G401.6 (cell line): ENCODE results near the gene LATS2.

Experiments
- FAIRE-seq: peaks from 2 replicates; lab custom pipeline; 2012; peaks lifted over from hg19 to GRCh38; lab: Jason Lieb, UNC

LATS2 gene

DNA sequence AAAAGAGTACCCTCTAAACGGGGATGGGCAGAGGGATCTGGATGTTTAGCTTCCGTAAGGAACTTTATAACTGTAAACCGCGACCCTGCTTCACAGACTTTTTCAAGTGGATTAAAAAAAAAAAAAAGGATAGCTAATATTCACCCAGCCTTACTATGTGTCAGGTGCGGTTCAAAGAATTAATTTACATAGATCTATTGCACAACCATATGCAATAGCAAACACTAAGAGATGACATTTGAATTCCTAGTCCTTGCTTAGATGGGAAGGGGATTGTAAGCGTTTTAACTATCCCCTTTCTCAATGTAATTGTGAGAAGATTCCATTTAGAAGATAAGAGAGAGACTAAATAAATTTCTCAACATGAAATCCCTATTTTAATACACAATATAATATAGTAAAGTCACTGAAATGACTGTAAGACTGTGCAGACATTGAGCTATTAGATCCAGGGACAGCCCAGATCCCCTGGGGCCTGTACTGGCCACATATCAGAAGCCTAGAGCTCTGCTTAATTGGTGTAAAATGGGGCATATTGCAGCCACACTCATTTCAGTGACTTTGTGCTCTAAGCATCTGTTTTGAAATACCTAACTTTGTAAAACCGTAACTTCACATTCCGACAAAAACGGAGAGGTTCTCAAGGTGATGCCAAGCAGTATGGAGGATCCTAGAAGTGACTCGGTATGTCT, 13.6 kb downstream of the LATS2 start:
- FAIRE-seq = no peak

DNA sequence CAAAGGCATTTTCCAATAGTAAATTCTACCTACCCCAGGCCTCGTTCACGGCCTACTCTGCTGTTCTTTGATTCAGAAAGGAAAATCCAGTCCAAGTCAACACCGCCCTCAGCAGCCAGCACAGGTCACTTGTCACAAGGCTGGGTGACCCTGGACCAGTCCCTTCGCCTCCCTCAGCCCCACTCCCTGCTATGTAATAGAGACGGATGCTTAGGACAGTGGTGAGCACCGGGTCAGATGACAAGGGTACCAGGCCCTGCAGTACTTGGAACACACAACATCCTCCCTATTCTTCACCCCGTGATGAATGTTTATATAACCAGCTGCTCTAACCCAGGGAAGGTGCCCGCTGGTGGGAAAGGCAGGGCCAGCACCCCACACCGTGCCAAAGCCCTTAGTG, 14.3 kb downstream of the LATS2 start:
- no peak for FAIRE-seq

DNA sequence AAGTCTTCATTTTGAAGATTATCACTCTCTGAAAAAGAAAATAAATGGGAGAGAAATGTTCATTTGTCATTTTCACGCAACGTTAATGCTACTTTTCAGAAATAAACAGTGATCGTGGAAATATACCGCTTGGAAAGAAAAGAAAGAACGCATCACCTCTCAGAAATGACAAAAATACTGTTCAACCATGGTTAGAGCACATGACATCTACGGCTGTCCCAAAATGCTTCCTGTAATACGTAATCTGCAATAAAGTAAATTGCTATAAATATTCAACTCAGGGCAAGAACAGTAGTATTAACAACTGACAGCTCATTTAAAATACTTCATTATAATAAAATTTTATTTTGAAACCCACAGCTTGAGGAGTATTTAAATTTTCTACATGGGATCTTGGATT, 15.2 kb downstream of the LATS2 start:
- no peak for FAIRE-seq

DNA sequence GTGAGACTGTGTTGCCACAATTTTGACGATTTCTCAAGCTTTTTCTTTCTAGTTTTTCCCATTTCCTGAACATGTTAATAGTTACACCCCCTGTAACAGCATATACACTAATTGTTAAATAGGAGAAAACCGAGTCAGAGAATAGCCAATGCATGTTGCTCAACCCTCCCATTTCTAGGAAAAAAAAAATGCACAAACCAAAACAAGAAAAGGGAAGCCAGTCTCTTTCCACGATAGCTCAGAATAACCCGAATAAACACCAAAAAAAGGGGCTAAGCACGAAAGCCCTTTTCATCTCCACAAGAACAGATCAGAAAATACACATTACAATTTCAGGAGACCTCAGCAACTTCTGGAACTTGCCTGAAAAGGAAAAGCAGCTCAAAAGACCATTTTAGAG, 16.3 kb downstream of the LATS2 start:
- FAIRE-seq = no peak

DNA sequence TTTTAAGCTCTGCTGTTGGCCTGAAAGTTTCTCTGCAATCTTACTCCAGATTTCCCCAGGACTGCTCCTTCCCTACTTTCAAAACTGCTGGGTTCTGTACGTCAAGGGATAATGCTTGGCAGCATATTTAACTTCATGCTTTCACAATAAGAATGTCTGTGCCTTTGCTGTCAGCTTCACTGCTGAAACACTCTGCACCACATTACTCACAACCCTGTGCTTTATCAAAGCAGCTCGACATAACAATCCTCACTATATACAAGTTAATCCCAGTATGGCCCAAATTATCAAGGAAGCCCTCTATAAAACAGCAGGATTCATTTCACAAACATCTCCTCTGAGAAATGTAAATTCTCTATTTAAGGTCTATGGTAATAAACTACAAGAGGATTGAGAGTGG, 17.5 kb downstream of the LATS2 start:
- FAIRE-seq = no peak

DNA sequence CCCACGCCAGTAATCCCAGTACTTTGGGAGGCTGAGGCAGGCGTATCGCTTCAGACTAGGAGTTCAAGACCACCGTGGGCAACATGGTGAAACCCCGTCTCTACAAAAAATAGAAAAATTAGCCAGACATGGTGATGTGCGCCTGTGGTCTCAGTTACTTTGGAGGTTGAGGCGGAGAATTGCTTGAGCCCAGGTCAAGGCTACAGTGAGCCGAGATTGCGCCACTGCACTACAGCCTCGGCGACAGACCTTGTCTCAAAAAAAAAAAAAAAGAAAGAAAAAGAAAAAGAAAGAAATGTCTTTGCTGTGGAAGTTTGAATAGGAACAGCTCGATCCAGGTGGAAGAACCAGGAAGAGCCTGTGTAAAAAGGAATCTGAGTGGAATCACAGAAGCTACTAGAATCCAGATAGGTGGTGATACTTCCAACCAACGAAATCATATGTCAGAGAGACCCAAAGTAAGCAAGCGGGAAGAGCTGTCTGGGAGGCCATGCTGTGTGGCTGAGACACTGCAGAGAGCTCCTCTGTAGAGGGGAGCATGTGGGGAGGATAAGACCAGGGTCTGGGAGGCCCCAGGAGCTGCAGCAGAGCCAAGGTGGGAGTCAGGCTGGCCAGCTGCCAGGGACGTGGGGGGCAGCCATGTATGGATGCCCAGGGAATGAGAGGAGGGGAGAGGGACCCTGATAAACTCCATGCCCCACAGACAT, 21.1 kb downstream of the LATS2 start:
- no peak for FAIRE-seq

DNA sequence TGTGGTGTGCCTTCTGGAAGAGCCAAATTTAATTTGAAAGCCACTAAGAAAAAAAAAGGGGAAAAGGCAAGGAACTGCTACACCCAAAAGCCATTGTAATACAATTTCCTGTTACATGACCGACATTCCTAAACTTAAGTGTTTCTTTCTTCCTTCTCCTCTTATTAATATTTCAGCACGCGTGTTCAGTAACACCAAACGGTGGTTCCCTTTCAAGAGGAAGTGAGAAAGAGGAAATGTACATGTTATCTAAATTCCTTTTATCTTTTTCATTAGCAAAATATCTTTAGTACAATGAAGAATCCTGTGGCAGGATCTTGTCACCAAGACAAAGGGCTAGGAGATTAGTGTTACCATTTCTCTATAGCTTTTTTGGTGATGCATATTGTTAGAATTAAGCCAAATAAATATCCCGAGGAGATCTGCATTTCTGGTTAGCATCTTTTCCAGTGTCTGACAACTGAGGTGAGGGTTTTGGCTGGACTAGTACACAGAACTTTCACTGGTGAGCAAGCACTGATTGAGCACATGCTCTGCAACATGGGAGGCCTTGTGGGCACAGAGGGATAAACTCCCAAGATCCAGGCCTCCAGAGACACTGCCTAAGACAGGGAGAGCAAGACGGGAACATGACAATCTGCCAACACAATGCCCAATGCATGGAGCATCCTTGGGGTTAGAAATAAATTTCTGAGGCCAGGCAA, 22.1 kb downstream of the LATS2 start:
- no peak for FAIRE-seq

DNA sequence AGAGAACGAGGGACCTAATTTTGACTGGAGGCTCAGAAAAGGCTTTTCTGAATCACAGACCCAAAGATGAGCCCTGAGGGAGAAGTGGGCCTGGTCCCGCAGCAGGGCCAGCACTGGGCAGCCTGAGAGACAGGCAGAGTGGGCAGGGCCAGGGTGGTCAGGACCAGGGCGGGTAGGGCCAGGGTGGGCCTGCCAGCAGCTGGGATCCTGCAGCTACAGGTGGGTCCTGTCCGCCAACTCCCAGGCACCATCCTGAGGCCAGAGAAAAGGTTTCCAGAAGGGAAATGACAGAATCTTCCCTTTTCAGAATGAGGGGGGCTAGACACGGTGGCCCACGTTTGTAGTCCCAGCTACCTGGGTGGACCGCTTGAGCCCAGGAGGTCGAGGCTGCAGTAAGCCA, 23.7 kb downstream of the LATS2 start:
- no peak for FAIRE-seq

DNA sequence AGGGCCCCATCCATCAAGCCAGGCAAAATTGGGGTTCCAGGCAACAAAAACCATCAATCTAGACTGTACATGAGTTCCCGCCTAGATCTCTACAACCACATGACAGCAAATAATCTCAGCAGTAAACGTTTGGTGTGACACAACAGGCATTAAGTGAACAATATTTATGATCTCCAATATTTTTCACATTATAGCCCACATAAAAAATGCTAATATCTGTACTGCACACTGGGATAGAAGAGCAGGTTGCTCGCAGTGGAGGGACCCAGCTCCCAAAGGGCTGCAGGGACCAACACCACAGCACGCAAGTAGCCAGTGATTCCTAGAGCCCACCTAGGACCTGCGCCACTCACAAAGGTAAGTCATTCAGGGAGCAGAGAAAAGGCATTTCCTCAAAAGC, 25.9 kb downstream of the LATS2 start:
- no peak for FAIRE-seq

DNA sequence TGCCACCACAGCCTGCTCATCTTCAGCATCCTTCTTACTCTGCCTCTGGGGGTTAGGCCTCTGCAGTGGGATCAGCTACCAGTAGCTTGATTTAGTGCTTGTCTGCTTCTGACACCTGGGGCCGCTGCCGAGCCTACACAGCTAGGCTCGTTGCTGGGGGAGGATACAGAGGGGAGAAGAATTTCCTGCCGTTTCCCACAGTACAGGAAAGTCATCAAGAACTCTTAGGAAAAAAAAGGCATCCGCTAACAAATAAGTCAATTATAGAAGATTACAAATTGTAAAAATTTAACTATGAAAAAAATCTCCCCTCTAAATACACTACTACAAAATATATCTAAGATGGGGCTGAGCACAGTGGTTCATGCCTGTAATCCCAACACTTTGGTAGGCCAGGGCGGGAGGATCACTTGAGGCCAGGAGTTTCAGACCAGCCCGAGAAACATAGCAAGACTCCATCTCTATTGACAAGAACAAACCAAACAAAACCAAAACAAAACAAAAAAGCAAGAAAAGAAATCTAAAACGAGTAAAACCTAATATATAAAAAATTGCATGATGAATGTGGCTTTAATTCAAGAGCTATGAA, 26.7 kb downstream of the LATS2 start:
- FAIRE-seq = peak; percentile 41

DNA sequence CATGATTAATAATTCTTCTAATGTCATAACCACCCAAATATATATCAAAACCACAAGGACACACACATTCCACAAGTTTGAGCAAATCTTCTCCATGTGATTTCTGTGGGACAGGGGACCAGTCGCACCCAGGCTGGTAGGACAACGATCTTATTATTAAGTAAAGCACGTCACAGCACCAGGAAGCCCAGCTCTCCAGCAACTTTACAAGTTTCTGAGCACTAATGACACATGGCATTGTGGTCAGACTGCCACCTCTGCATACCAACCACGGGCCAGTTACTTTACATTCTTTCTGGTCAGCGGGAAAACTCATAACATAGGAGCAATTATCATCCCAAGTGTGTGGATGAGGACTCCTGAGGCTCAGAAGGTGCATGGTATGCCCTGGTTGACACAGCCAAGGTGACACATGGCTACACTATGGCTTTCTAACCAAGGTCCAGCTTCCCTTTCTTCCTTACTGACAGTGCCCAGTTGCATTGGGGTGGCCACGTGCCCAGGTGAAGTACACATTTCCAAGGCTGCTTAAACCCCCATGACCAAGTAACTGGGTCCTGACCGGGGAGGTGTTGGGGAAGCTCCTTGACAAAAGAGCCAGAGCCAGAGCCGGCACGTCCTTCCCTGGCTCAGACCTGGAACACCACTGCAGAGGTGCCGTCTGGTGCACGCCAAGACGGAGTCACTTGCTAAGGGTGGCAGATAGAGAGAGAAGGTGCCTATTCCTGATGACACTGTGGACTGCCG, 27.4 kb downstream of the LATS2 start:
- no peak for FAIRE-seq

DNA sequence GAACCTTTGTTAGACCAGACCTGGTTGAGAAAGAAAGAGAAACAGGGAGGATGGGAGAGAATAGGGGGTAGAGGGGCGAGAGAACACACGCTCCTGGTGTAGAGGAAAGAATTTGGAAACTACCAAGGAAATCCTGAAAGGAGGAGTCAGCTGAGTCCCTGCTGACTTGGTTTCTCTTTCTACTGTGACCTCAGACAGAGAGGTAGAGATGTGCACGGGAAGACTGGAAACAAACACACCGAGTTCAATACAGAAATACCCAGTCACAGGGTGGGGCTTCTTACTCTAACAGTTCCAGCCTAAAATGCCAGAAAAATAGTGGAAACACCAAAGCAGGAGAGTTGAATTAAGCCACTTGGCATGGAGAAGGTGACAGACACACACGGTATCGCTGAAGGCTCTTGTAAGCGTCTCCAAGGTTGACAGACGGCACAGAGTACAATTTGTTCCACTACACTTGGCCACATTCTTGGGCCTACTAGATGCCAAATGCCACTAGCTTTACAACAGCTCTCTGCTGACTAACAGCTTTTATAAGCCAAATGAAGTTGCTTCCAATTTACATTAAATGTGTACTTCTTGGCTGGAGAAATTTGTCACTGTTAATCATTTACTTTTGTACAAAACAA, 28.1 kb downstream of the LATS2 start:
- FAIRE-seq = no peak

DNA sequence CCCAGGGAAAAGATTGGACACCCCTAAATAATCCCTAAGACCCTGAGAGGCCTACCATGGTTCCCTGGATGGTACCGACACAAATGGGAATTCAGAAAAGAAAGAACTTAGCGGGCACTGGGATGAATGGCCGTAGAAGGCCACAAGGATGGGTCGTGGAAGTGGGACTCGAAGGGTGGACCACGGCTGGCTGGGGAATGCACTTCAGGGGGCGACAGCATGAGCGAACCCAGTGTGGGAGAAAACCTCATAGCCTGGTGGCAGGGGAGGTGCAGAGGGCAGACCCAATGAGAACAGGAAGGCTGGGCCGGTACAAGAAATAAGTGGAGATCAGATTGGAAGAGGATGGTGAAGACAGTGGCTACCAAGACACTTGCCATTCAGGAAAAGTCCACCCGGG, 28.7 kb downstream of the LATS2 start:
- no peak for FAIRE-seq

DNA sequence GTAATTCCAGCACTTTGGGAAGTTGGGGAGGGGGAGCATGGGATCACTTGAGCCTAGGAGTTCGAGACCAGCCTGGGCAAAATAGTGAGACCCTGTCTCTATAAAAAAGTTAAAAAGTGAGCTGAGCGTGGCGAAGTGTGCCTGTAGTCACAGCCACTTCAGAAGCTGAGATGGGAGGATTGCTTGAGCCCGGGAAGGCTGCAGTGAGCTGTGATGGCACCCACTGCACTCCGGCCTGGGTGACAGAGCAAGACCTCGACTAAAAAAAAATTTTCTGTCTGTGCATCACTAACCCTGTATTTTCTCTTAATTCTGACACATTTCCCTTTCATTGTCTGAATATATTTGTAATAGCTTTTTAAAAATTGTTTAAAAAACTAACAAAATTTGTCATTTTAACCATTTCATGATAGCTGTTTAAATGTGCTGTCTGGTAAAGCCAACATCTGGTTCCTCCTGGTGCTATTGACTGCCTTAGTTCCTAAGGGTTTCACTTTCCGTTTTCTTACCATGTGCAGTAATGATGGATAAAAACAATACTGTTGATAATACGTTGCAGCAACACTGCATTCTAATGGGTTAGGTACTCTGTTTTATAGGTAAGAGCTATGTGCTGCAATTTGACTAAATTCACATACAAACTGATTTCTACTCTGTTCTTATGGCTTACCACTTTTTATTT, 29.7 kb downstream of the LATS2 start:
- no peak for FAIRE-seq

DNA sequence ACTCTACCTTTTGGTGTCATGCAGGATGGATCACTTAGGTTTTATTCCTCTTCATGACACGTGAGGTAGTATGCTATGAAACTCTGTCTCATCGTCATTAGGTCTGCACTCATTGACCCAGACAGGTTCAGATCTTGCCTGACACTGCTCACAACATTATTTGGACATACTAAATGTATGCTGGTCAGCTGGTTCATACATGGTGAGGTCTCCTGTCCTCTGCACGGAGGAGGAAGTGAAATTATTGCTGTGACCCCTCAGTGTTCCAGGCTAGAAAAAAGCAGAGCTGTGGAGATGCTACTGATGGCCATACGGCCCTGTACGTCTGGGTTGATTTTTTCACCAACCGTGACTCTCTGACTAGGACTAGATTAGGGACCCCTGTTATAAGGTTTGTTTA, 35.8 kb downstream of the LATS2 start:
- FAIRE-seq = no peak

DNA sequence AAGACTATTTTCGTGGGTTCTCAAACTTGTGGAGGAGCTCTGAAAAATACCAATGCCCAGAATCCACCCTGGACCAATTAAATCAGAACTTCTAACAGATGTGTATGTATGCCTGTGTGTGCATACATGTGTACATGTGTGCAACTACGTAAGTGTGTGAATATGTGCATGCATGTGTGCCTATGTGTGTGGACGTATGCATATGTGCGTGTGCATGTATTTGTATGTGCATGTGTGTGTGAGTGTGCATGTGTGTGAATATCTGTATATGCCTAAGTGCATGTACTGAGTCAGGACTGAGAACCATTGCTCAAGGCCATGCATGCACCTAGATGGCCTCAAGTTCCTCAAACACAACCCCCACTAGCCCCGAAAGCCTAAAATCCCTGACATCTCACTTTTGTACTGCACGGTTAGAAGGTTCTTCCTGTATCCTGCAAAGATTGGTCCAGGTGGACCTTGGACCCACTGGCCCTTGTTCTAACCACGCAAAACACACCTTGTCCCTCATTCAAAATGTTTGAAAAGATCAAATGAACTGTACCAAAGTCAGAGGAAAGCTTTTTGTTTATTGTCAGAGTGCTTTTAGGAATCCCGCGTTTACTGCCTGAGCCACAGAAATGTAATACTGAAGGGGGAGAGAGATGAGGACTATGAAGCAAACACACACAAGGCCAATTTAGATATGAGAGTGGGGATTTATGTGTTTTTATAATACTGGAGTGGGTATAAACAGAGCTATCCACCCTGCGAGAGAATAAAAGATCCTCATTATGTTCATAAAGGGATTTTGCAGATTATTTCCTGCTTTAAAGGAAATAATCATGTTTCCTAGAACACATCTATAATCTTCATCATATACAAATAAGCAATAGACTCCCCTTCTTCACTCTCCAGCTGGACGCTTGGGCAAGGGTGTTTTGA, 39.1 kb downstream of the LATS2 start:
- no peak for FAIRE-seq

DNA sequence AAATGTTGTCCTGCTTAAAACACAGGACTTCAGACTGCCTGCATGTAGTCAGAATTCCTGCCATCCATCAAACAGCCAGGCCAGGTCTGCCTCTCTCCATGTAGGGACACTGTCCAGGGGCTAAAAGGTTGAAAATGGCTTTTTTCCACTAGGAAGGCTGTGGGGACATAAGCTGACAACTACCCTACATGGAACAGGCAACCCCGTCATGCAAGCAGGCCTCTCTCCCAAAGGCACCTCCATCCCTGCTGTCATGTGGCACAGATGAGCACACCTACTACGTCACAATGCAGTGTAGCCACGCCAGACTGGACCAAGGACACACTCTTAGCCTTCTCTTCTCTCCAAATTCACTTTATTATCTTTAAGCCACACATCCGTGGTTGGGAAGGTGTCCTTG, 40.8 kb downstream of the LATS2 start:
- FAIRE-seq = no peak

DNA sequence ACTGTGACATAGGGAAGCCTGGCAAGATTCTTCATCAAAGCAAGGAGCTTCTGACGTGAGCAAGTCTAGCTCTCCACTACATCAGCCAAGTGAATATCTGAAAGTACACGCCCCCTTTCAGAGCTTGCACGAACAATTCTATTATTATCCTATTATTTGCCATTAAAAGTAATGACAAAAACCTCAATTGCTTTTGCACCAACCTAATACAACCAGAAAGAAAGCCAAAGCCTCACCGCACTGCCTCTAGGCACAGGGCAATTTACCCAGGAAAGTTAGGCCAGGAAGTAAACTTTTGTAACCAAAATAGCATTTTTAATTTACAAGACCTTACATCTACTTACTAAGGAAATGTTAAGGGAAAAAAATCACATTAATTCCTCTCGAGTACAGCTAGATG, 41.2 kb downstream of the LATS2 start:
- no peak for FAIRE-seq

DNA sequence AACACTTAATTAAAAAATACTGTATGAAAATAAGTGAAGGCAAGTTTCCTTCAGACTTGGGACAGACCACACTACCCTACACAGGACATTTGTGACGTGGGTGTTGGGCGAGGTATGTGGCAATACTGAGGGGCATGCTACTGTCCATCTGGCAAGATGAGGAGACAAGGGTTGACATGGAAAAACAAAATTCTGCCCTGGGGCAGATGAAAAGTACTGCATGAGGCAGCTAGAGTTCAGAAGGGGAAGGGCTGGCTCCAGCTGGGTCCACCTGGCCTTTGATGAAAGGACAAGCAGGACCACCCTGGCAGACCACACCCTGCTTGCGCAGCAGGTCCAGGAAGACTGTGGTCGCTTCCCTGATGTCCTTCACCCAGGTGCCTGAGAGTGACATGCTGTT, 43.2 kb downstream of the LATS2 start:
- no peak for FAIRE-seq

DNA sequence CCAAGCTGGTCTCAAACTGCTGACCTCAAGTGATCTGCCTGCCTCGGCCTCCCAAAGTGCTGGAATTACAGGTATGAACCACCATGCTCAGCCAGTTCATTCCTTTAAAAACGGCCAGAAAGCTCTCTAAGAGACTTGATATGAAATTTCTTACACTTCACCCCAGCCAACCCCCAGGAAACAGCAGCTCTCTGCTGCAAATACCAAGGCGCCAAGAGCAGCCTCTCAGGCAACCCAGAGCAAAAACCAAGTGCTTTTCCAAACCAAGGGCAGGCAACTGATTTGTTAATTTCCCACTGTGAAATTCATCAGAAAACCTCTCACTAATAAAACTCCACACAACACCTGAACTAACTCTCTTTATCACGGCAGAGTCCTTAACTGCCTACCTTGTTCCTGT, 44.9 kb downstream of the LATS2 start:
- FAIRE-seq = no peak
